Measurements from ENCODE around the gene GPR6.

Gene GPR6

GRCh38 chr6:109958626-109959025, 19.5 kb upstream of the GPR6 start:
- no peak for DNase-seq (ENCODE audit: low read depth, low spot score)

GRCh38 chr6:109961611-109962041, 16.5 kb upstream of the GPR6 start:
- H3K4me3 ChIP-seq = no peak overlapping the region
- no peak overlapping the region for H3K27ac ChIP-seq
- no peaks in the 10 kb centered on the region for H3K9me3 ChIP-seq (ENCODE audit: low read depth, low read length)
- TF ChIP-seq EZH2 (IDR thresholded peaks at IDR 0.05) = no peak
- no peak for TF ChIP-seq FOXP2 (optimal IDR thresholded peaks at IDR 0.05; ENCODE audit: control extremely low read depth, extremely low read length, insufficient read depth)
- no peak for TF ChIP-seq POLR2AphosphoS5 (IDR thresholded peaks at IDR 0.05; ENCODE audit: borderline replicate concordance, low read depth, low read length)
- H3K9ac ChIP-seq (ENCODE audit: insufficient read length) = no peak overlapping the region
- DNase-seq (ENCODE audit: low read depth, low spot score) = no peak
- H3K36me3 ChIP-seq (ENCODE audit: insufficient read depth, low read length) = no peaks in the 10 kb centered on the region

More at GRCh38 chr6:109958626-109959025, 19.5 kb upstream of the GPR6 start:
- Histone ChIP-seq H3K9ac (ENCODE audit: insufficient read length) (no peak overlapping the region), H3K27ac (no peak overlapping the region), H3K4me3 (no peak overlapping the region), H3K9me3 (ENCODE audit: low read depth, low read length) (no peaks in the 10 kb centered on the region), H3K36me3 (ENCODE audit: insufficient read depth, low read length) (no peaks in the 10 kb centered on the region)
- TF ChIP-seq EZH2 (IDR thresholded peaks at IDR 0.05) = no peak

GRCh38 chr6:109962271-109962670, 15.8 kb upstream of the GPR6 start:
- no peak overlapping the region for H3K9ac ChIP-seq (ENCODE audit: insufficient read length)
- no peak overlapping the region for H3K27ac ChIP-seq
- no peaks in the 10 kb centered on the region for H3K9me3 ChIP-seq (ENCODE audit: low read depth, low read length)
- DNase-seq (ENCODE audit: low read depth, low spot score) = no peak
- H3K36me3 ChIP-seq (ENCODE audit: insufficient read depth, low read length) = no peaks in the 10 kb centered on the region
- no peak overlapping the region for H3K4me3 ChIP-seq
- TF ChIP-seq FOXP2 (optimal IDR thresholded peaks at IDR 0.05; ENCODE audit: control extremely low read depth, extremely low read length, insufficient read depth) = no peak
- TF ChIP-seq POLR2AphosphoS5 (IDR thresholded peaks at IDR 0.05; ENCODE audit: borderline replicate concordance, low read depth, low read length) = no peak
- TF ChIP-seq EZH2 (IDR thresholded peaks at IDR 0.05) = no peak

GRCh38 chr6:109963598-109964170, 14.4 kb upstream of the GPR6 start:
- Histone ChIP-seq H3K36me3 (ENCODE audit: insufficient read depth, low read length) (no peaks in the 10 kb centered on the region), H3K9ac (ENCODE audit: insufficient read length) (no peak overlapping the region), H3K9me3 (ENCODE audit: low read depth, low read length) (no peaks in the 10 kb centered on the region), H3K27ac (no peak overlapping the region), H3K4me3 (no peak overlapping the region)
- TF ChIP-seq POLR2AphosphoS5 (IDR thresholded peaks at IDR 0.05; ENCODE audit: borderline replicate concordance, low read depth, low read length) (no peak), FOXP2 (optimal IDR thresholded peaks at IDR 0.05; ENCODE audit: control extremely low read depth, extremely low read length, insufficient read depth) (no peak), EZH2 (IDR thresholded peaks at IDR 0.05) (no peak)
- no peak for DNase-seq (ENCODE audit: low read depth, low spot score)

GRCh38 chr6:109964949-109965348, 13.2 kb upstream of the GPR6 start:
- Histone ChIP-seq H3K4me3 (no peak overlapping the region), H3K9me3 (ENCODE audit: low read depth, low read length) (no peaks in the 10 kb centered on the region), H3K36me3 (ENCODE audit: insufficient read depth, low read length) (no peaks in the 10 kb centered on the region), H3K9ac (ENCODE audit: insufficient read length) (no peak overlapping the region), H3K27ac (no peak overlapping the region)
- TF ChIP-seq EZH2 (IDR thresholded peaks at IDR 0.05) = no peak
- no peak for DNase-seq (ENCODE audit: low read depth, low spot score)

GRCh38 chr6:109966299-109966698, 11.8 kb upstream of the GPR6 start:
- no peaks in the 10 kb centered on the region for H3K9me3 ChIP-seq (ENCODE audit: low read depth, low read length)
- H3K27ac ChIP-seq = no peak overlapping the region
- H3K9ac ChIP-seq (ENCODE audit: insufficient read length) = no peak overlapping the region
- TF ChIP-seq POLR2AphosphoS5 (IDR thresholded peaks at IDR 0.05; ENCODE audit: borderline replicate concordance, low read depth, low read length) = no peak
- H3K36me3 ChIP-seq (ENCODE audit: insufficient read depth, low read length) = no peaks in the 10 kb centered on the region
- H3K4me3 ChIP-seq = no peak overlapping the region
- no peak for DNase-seq (ENCODE audit: low read depth, low spot score)

GRCh38 chr6:109977791-109978173, 329 bp upstream of the GPR6 start:
- H3K36me3 ChIP-seq (ENCODE audit: insufficient read depth, low read length) = no peaks in the 10 kb centered on the region
- no peaks in the 10 kb centered on the region for H3K9me3 ChIP-seq (ENCODE audit: low read depth, low read length)
- no peak for DNase-seq (ENCODE audit: low read depth, low spot score)
- no peak for TF ChIP-seq FOXP2 (optimal IDR thresholded peaks at IDR 0.05; ENCODE audit: control extremely low read depth, extremely low read length, insufficient read depth)
- no peak for TF ChIP-seq POLR2AphosphoS5 (IDR thresholded peaks at IDR 0.05; ENCODE audit: borderline replicate concordance, low read depth, low read length)
- no peak for TF ChIP-seq EZH2 (IDR thresholded peaks at IDR 0.05)
- H3K27ac ChIP-seq = no peak overlapping the region
- H3K9ac ChIP-seq (ENCODE audit: insufficient read length) = no peak overlapping the region
- H3K4me3 ChIP-seq = no peak overlapping the region

GRCh38 chr6:109979033-109979921, 1.2 kb downstream of the GPR6 start:
- no peak for DNase-seq (ENCODE audit: low read depth, low spot score)
- H3K36me3 ChIP-seq (ENCODE audit: insufficient read depth, low read length) = no peaks in the 10 kb centered on the region
- no peak overlapping the region for H3K4me3 ChIP-seq
- H3K9ac ChIP-seq (ENCODE audit: insufficient read length) = no peak overlapping the region
- no peak overlapping the region for H3K27ac ChIP-seq
- H3K9me3 ChIP-seq (ENCODE audit: low read depth, low read length) = no peaks in the 10 kb centered on the region
- TF ChIP-seq EZH2 (IDR thresholded peaks at IDR 0.05) (no peak), POLR2AphosphoS5 (IDR thresholded peaks at IDR 0.05; ENCODE audit: borderline replicate concordance, low read depth, low read length) (no peak), FOXP2 (optimal IDR thresholded peaks at IDR 0.05; ENCODE audit: control extremely low read depth, extremely low read length, insufficient read depth) (no peak)

GRCh38 chr6:109984410-109984809, 6.3 kb downstream of the GPR6 start:
- Histone ChIP-seq H3K36me3 (ENCODE audit: insufficient read depth, low read length) (no peaks in the 10 kb centered on the region), H3K9me3 (ENCODE audit: low read depth, low read length) (no peaks in the 10 kb centered on the region), H3K9ac (ENCODE audit: insufficient read length) (no peak overlapping the region), H3K27ac (no peak overlapping the region), H3K4me3 (no peak overlapping the region)
- TF ChIP-seq EZH2 (IDR thresholded peaks at IDR 0.05) (no peak), FOXP2 (optimal IDR thresholded peaks at IDR 0.05; ENCODE audit: control extremely low read depth, extremely low read length, insufficient read depth) (no peak), POLR2AphosphoS5 (IDR thresholded peaks at IDR 0.05; ENCODE audit: borderline replicate concordance, low read depth, low read length) (no peak)
- no peak for DNase-seq (ENCODE audit: low read depth, low spot score)
